WTC11 (cell line): ENCODE measurements around the gene RWDD3.

Experiments used
- ATF1 ChIP-seq: sonication (generic); formaldehyde crosslinking; IDR thresholded peaks from 2 replicates; pipeline ENCODE4 v1.8.1; 2023; ENCODE audit warnings: mild to moderate bottlenecking, moderate library complexity, missing genetic modification reagents
- ELF4 ChIP-seq: sonication (generic); formaldehyde crosslinking; IDR thresholded peaks from 2 replicates; pipeline ENCODE4 v1.8.1; 2022; ENCODE audit warnings: low read depth, mild to moderate bottlenecking, moderate library complexity, missing genetic modification reagents
- IRF2 ChIP-seq: sonication (generic); formaldehyde crosslinking; IDR thresholded peaks from 2 replicates; pipeline ENCODE4 v1.8.0; 2022; ENCODE audit warnings: low read depth, missing genetic modification reagents, borderline replicate concordance
- TF ChIP-seq, protein P1 (sequence below): fragments of 250-450 bp; sonication (Bioruptor Pico); IDR thresholded peaks from 2 replicates; pipeline ENCODE4 v2.1.2; 2022; ENCODE audit warnings: mild to moderate bottlenecking, moderate library complexity
- TF ChIP-seq, protein P2 (sequence below): fragments of 200-600 bp; IDR thresholded peaks from 2 replicates; pipeline ENCODE4 v1.8.0; 2022; ENCODE audit warnings: antibody characterized with exemption
- TF ChIP-seq, protein P3 (sequence below): sonication (generic); formaldehyde crosslinking; IDR thresholded peaks from 2 replicates; pipeline ENCODE4 v1.8.0; 2022; ENCODE audit warnings: mild to moderate bottlenecking, missing genetic modification reagents

DNA sequence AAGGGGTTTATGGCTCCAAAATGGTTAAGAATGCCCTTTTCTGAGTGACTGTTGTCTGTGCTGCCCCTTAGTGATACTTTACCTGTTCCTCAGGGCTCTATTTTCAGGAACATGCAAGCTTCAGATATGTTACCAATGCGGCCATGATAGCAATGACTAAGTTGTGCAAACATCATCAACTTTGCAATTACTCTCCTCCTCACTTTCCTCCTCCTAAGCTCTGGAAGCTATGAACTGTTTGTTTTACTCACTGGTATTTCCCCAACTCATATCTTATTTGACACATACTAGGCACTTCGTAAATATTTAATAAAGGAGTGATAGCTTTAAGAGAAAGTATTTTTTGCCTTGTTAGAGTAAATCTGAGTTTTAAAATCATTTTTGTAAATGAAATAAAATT, 53.8 kb downstream of the RWDD3 start:
- TF ChIP-seq ELF4 (CRISPR knock-in tag) (no peak), ATF1 (CRISPR knock-in tag) (no peak), IRF2 (CRISPR knock-in tag) (no peak)
- TF ChIP-seq, protein P1, sequence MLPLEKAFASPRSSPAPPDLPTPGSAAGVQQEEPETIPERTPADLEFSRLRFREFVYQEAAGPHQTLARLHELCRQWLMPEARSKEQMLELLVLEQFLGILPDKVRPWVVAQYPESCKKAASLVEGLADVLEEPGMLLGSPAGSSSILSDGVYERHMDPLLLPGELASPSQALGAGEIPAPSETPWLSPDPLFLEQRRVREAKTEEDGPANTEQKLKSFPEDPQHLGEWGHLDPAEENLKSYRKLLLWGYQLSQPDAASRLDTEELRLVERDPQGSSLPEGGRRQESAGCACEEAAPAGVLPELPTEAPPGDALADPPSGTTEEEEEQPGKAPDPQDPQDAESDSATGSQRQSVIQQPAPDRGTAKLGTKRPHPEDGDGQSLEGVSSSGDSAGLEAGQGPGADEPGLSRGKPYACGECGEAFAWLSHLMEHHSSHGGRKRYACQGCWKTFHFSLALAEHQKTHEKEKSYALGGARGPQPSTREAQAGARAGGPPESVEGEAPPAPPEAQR (CRISPR knock-in tag), result no peak
- TF ChIP-seq, protein P2, sequence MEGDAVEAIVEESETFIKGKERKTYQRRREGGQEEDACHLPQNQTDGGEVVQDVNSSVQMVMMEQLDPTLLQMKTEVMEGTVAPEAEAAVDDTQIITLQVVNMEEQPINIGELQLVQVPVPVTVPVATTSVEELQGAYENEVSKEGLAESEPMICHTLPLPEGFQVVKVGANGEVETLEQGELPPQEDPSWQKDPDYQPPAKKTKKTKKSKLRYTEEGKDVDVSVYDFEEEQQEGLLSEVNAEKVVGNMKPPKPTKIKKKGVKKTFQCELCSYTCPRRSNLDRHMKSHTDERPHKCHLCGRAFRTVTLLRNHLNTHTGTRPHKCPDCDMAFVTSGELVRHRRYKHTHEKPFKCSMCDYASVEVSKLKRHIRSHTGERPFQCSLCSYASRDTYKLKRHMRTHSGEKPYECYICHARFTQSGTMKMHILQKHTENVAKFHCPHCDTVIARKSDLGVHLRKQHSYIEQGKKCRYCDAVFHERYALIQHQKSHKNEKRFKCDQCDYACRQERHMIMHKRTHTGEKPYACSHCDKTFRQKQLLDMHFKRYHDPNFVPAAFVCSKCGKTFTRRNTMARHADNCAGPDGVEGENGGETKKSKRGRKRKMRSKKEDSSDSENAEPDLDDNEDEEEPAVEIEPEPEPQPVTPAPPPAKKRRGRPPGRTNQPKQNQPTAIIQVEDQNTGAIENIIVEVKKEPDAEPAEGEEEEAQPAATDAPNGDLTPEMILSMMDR, result no peak
- TF ChIP-seq, protein P3, sequence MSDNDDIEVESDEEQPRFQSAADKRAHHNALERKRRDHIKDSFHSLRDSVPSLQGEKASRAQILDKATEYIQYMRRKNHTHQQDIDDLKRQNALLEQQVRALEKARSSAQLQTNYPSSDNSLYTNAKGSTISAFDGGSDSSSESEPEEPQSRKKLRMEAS (CRISPR knock-in tag), result no peak
